ENCODE data around the gene MMP2. TPM values are rescaled to one million over a fixed set of nuclear protein-coding genes. Genes with fewer than 3 reads are reported as not detected.

Gene MMP2
- total and polyA plus RNA-seq, 8 donors, result 17.7 to 206 (median 96.7) TPM

- intact Hi-C loops (cut with DNase I; ENCODE audit: low total_unique reads), result no loop called here
- peaks cover 28 to 65% (median 52%) of the 10 kb centered on the region in 4 donors for H3K4me1 ChIP-seq
- peaks cover 0 to 26% (median 23%) of the 10 kb centered on the region in 4 donors for H3K36me3 ChIP-seq
- WGBS, 5 donors, result 81 to 91% (median 90%) methylated on average over 6 to 10 of the region's 10 CpGs
- no peak overlapping the region for H3K27ac ChIP-seq
- H3K27me3 ChIP-seq, result no peaks in the 10 kb centered on the region
- H3K9me3 ChIP-seq, result no peaks in the 10 kb centered on the region
- no peak overlapping the region for H3K4me3 ChIP-seq
- no peak for TF ChIP-seq CTCF (IDR thresholded peaks at IDR 0.05)
- TF ChIP-seq EP300 (IDR thresholded peaks at IDR 0.05), result no peak
- TF ChIP-seq POLR2A (IDR thresholded peaks at IDR 0.05), result no peak
- TF ChIP-seq POLR2AphosphoS5 (IDR thresholded peaks at IDR 0.05), result no peak
- DNase-seq, result no peak
These were observed 26.5 kb downstream of the MMP2 start for GRCh38 chr16:55505333-55506015.

- no peak for TF ChIP-seq POLR2AphosphoS5 (IDR thresholded peaks at IDR 0.05)
- Histone ChIP-seq H3K27me3 (no peaks in the 10 kb centered on the region), H3K4me3 (no peak overlapping the region), H3K4me1 (peaks cover 22 to 60% (median 46%) of the 10 kb centered on the region in 4 donors), H3K9me3 (no peaks in the 10 kb centered on the region), H3K36me3 (peaks cover 0 to 26% (median 23%) of the 10 kb centered on the region in 4 donors), H3K27ac (no peak overlapping the region)
- DNase-seq, result no peak
- WGBS, 5 donors, result 47 to 59% (median 53%) methylated on average over 6 to 7 of the region's 7 CpGs
- intact Hi-C loops (cut with DNase I; ENCODE audit: low total_unique reads), result no loop called here
These were observed 27.1 kb downstream of the MMP2 start for GRCh38 chr16:55506083-55506482.

- peaks cover 0 to 26% (median 23%) of the 10 kb centered on the region in 4 donors for H3K36me3 ChIP-seq
- DNase-seq, result no peak
- TF ChIP-seq POLR2AphosphoS5 (IDR thresholded peaks at IDR 0.05) (no peak), POLR2A (IDR thresholded peaks at IDR 0.05) (no peak), EP300 (IDR thresholded peaks at IDR 0.05) (no peak), CTCF (IDR thresholded peaks at IDR 0.05) (no peak)
- WGBS, 5 donors, result 41 to 62% (median 58%) methylated on average over 4 of the region's 4 CpGs
- H3K4me3 ChIP-seq, result no peak overlapping the region
- H3K27me3 ChIP-seq, result no peaks in the 10 kb centered on the region
- H3K27ac ChIP-seq, result no peak overlapping the region
- no peaks in the 10 kb centered on the region for H3K9me3 ChIP-seq
- peaks cover 22 to 54% (median 40%) of the 10 kb centered on the region in 4 donors for H3K4me1 ChIP-seq
- intact Hi-C loops (cut with DNase I; ENCODE audit: low total_unique reads), result no loop called here
These were observed 27.7 kb downstream of the MMP2 start for GRCh38 chr16:55506708-55507107.

- TF ChIP-seq POLR2AphosphoS5 (IDR thresholded peaks at IDR 0.05) (no peak), EP300 (IDR thresholded peaks at IDR 0.05) (no peak), CTCF (IDR thresholded peaks at IDR 0.05) (no peak), POLR2A (IDR thresholded peaks at IDR 0.05) (no peak)
- no peaks in the 10 kb centered on the region for H3K27me3 ChIP-seq
- H3K9me3 ChIP-seq, result peaks cover 0 to 12% (median 8%) of the 10 kb centered on the region in 4 donors
- H3K4me1 ChIP-seq, result peaks cover 5 to 37% (median 24%) of the 10 kb centered on the region in 4 donors
- DNase-seq, result no peak
- intact Hi-C loops (cut with DNase I; ENCODE audit: low total_unique reads), result no loop called here
- H3K36me3 ChIP-seq, result peaks cover 0 to 26% (median 25%) of the 10 kb centered on the region in 4 donors
- WGBS, 5 donors, result 44 to 59% (median 52%) methylated on average over 9 of the region's 9 CpGs
- peak overlapping the region; percentile 63 to 76 (median 68) for H3K4me3 ChIP-seq
- H3K27ac ChIP-seq, result peak overlapping the region in 4 of 5 donors; percentile 77 to 86 (median 83)
These were observed 29.4 kb downstream of the MMP2 start for GRCh38 chr16:55508271-55508921.
